ENCODE measurements around the gene ATP6V0E1.
A peak's percentile ranks its signal among the peaks of the same experiment; 100 is the strongest.

The ATP6V0E1 gene

GRCh38 chr5:172958331-172959046 lies 25.1 kb upstream of the ATP6V0E1 start (continued):
- TF ChIP-seq ZNF704 (tag by site-specific recombination; IDR thresholded peaks at IDR 0.05) (no peak), ZNF843 (tag by site-specific recombination; IDR thresholded peaks at IDR 0.05) (no peak), ZNF76 (tag by site-specific recombination; IDR thresholded peaks at IDR 0.05; ENCODE audit: borderline replicate concordance, low read depth) (0 out of 2 replicates have a peak, but pooled peaks have one; percentile 12), ZNF169 (tag by site-specific recombination; IDR thresholded peaks at IDR 0.05) (no peak), WT1 (tag by site-specific recombination; IDR thresholded peaks at IDR 0.05) (0 out of 2 replicates have a peak, but pooled peaks have one; percentile 10), ZIC2 (tag by site-specific recombination; IDR thresholded peaks at IDR 0.05) (no peak), SCRT2 (tag by site-specific recombination; IDR thresholded peaks at IDR 0.05) (peak; percentile 98), ZSCAN18 (tag by site-specific recombination; IDR thresholded peaks at IDR 0.05) (no peak), FEZF1 (tag by site-specific recombination; IDR thresholded peaks at IDR 0.05) (no peak), GLI2 (tag by site-specific recombination; IDR thresholded peaks at IDR 0.05; ENCODE audit: borderline replicate concordance, low read depth) (no peak), ZNF280C (tag by site-specific recombination; IDR thresholded peaks at IDR 0.05) (no peak), ZNF391 (tag by site-specific recombination; IDR thresholded peaks at IDR 0.05; ENCODE audit: borderline replicate concordance, low read depth) (no peak), REPIN1 (tag by site-specific recombination; IDR thresholded peaks at IDR 0.05; ENCODE audit: low read depth) (no peak), ZSCAN16 (tag by site-specific recombination; IDR thresholded peaks at IDR 0.05) (no peak), ZNF48 (tag by site-specific recombination; IDR thresholded peaks at IDR 0.05) (no peak), ZNF629 (tag by site-specific recombination; IDR thresholded peaks at IDR 0.05) (no peak), ZNF558 (tag by site-specific recombination; IDR thresholded peaks at IDR 0.05) (no peak), ZFP37 (tag by site-specific recombination; IDR thresholded peaks at IDR 0.05) (no peak), ZNF112 (tag by site-specific recombination; IDR thresholded peaks at IDR 0.05) (no peak), SETDB1 (IDR thresholded peaks at IDR 0.05; ENCODE audit: insufficient read length, low read length) (peak; percentile 66), ZNF626 (tag by site-specific recombination; IDR thresholded peaks at IDR 0.05) (no peak), ZFHX2 (tag by site-specific recombination; conservative IDR thresholded peaks at IDR 0.05) (peak; percentile 51), ZNF776 (tag by site-specific recombination; IDR thresholded peaks at IDR 0.05; ENCODE audit: borderline replicate concordance) (no peak), ZBTB1 (tag by site-specific recombination; IDR thresholded peaks at IDR 0.05) (no peak), GLI4 (tag by site-specific recombination; IDR thresholded peaks at IDR 0.05) (no peak), ZNF544 (tag by site-specific recombination; IDR thresholded peaks at IDR 0.05) (no peak), ZSCAN5A (tag by site-specific recombination; IDR thresholded peaks at IDR 0.05) (no peak), KLF7 (tag by site-specific recombination; IDR thresholded peaks at IDR 0.05; ENCODE audit: borderline replicate concordance) (no peak), ZFP69B (tag by site-specific recombination; IDR thresholded peaks at IDR 0.05) (no peak), ZNF302 (tag by site-specific recombination; IDR thresholded peaks at IDR 0.05; ENCODE audit: low read depth) (no peak), ZNF645 (tag by site-specific recombination; IDR thresholded peaks at IDR 0.05) (no peak), BCL11A (tag by site-specific recombination; IDR thresholded peaks at IDR 0.05; ENCODE audit: low read depth) (no peak), ZEB2 (tag by site-specific recombination; IDR thresholded peaks at IDR 0.05) (no peak), EGR2 (tag by site-specific recombination; IDR thresholded peaks at IDR 0.05; ENCODE audit: low read depth) (peak; percentile 35; the same call in 1 of the 2 replicates), ZNF777 (tag by site-specific recombination; IDR thresholded peaks at IDR 0.05; ENCODE audit: borderline replicate concordance) (0 out of 2 replicates have a peak, but pooled peaks have one; percentile 15)

All from HEK293 (cell line).